Measurements from ENCODE around the gene GSDME.
"Not testable (repeated sequence)": the region's sequence is repeated elsewhere in the genome, so short reads cannot be mapped to it uniquely, and the experiment has no call there.

GSDME gene

DNA sequence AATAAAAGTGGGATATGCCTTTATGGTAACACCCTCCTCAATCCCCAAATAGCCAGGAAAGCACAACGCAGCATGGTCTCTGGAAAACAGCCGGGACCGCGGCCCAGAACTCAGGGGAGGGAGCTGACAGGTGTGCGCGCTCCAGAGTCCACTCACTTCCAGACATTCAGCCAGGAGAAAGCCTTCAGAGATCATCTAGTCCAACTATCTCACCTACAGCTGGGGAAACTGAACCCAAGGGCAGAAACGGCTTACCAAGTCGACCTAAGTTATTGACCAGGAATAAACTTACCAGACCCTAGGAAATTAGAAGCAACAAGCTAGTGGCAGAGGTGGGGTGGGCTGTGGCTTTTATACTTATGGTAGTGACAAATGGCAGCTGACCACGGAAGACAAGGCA lies 16.4 kb downstream of the GSDME start:
- DNase-seq, result no peak

DNA sequence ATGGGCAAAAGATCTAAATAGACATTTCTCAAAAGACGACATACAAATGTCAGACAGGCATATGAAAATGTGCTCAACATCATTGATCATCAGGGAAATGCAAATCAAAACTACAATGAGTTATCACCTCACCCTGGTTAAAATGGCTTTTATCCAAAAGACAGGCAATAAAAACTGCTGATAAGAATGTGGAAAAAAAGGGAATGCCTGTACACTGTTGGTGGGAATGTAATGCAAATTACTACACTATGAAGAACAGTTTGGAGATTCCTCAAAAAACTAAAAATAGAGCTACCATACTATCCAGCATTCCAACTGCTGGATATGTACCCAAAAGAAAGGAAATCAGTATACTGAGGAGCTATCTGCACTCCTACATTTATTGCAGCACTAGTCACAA lies 18.0 kb downstream of the GSDME start:
- DNase-seq, result no peak

DNA sequence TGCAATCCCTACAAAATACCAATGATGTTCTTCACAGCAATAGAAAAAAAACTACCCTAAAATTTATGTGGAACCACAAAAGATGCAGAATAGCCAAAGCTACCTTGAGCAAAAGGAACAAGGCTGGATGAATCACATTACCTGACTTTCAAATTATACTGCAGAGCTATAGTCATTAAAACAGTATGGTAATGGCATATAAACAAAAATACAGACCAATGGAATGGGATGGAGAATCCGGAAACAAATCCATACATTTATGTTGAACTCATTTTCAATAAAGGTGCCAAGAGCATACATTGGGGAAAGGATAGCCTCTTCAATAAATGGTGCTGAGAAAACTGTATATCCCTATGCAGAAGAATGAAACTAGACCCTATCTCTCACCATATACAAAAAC lies 18.7 kb downstream of the GSDME start:
- DNase-seq, result no peak

DNA sequence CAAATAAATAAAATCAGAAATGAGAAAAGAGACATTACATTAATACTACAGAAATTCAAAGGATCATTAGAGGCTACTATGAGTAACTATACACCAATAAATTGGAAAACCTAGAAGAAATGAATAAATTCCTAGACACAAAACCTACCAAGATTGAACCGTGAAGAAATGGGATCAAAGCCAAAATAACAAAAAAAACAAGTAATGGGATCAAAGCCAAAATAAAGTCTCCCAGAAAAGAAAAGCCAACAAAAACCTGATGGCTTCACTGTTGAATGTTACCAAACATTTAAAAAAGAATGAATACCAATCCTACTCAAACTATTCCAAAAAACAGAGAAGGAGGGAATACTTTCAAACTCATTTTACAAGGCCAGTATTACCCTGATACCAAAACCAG lies 20.0 kb downstream of the GSDME start:
- no peak for DNase-seq

DNA sequence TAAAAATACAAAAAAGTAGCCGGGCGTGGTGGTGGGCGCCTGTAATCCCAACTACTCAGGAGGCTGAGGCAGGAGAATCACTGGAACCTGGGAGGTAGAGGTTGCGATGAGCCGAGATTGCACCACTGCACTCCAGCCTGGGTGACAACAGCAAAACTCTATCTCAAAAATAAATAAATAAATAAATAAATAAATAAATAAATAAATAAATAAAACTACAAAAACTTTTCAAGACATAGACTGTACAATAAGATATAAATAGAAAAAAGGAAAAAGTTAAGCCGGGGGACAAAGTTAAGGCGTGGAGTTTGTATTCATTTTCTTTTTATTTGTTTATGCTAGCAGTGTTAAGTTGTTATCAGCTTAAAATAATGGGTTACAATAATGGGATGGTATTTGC lies 21.7 kb downstream of the GSDME start:
- DNase-seq, result not testable (repeated sequence)

DNA sequence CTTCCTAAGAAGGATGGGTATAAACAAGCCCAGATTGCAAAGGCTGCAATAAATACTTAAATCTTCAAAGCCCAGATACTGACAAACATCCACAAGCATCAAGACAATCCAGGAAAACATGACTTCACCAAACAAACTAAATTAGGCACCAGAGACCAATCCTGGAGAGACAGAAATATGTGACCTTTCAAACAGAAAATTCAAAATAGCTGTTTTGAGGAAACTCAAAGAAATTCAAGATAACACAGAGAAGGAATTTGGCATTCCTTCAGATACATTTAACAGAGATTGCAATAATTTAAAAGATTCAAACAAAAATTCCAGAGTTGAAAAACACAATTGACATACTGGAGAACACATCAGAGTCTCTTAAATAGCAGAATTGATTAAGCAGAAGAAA lies 23.0 kb downstream of the GSDME start:
- DNase-seq, result no peak

DNA sequence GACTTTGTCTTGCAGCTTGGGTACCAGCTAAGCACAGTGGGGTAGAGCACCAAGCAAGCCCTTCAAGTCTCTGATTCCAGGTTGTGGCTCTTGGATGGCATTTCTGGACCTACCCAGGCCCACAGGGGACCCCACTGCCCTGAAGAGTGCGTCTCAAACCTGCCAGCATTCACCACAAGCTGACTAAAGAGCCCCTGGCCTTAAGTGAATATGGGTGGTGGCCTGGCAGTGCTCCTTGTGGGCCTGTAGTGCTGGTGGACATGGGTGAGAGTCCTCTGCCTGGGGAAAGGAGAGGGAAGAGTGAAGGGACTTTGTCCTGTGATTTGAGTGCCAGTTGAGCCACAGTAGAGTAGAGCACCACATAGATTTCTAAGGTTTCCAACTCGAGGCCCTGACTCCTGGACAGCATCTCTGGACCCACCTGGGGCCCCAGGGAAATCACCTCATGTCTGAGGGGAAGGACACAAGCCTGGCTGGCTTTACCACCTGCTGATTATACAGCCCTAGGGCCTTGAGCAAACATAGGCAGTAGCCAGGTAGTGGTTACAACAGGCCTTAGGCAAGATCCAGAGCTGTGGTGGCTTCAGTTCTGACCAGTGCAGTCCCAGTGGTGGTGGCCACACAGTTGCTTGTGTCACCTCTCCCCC lies 23.7 kb downstream of the GSDME start:
- no peak for DNase-seq

DNA sequence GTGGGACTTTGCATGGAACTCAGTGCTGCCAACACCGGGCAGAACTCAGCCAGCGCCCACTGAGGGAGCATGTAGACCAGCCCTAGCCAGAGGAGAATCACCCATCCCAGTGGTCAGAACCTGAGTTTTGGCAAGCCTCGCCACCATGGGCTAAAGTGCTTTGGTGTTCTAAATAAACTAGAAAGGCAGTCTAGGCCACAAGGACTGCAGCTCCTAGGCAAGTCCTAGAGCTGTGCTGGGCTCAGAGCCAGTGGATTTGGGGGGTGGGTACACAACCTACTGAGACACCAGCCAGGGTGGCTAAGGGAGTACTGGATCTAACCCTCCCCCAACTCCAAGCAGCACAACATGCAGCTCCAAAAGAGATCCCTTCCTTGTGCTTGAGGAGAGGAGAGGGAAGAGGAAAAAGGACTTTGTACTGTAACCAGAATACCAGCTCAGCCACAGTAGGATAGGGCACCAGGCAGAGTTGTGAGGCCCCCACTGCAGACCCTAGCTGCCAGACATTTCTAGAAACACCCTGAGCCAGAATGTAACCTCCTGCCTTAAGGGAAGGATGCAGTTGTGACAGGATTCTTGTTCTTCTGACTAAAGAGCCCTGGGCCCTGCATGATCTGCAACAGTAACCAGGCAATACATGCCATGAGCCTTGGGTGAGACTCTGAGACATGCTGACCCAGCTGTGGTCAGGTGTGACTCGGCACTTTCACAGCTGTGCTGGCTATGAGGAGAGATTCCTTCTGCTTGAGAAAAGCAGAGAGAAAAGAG lies 24.4 kb downstream of the GSDME start:
- DNase-seq, result no peak

DNA sequence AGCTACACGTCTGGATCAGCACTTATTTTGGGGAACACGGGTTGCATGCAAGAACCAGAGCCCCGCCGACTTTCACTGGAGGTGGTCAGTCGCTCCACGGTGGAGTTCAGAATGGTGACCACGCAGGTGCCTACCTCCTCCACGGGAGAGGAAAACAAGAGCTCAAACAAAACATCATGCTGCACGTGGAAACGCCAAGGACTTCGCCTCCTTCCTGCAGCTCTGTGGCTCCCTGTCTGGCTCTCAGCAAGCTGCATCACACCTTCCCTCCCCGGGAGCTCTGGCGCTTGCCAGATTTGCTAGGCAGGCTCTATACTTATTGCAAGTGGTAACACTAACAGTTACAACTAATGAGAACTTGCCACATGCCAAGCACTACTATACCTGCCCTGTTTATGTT lies 26.0 kb downstream of the GSDME start:
- DNase-seq, result no peak

DNA sequence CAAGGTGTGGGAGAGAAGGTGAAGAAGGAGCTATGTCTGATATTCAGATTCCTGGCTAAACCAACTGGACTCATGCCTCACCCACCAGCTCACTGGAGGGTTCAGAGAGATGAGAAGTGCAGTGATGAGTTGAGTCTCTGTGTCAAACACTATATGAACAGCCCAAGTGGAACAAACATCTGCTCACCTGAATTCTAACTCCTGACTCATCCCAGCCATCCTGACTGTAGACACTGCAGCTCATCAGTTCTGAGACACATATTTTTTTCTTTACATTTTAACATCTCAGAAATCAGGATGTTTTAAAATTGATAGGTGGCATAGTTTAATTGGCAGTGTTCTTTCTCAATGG lies 27.3 kb downstream of the GSDME start:
- no peak for DNase-seq

DNA sequence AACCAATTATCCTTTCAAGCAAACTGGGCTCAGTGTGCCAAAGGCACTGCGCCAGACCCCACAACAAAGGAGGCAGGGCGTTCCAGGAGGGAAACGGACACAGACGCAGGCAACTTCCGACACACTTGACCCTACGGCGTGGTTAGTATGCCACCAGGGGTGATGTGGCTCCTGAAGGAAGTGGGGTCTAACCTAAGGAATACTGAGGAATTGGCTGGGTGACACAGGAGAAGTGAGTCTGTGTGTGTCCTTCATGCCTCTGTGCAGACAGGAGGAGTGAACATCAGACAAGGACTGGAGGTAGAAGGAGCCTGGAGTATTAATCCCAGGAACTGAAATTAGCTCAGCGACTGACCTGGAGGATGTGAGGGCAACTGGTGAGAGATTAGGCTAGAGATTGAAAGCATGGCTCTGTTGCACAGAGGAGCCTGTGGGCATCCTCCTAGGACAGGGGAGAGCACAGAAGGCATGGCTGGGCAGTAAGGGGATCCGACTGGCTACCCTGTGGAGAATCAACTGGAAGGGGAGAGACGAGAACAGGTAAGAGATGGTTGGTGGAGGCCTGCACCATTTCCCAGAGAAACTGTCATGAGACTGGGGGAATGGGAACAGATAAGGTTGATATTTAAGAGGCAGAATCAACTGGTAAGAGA lies 27.8 kb downstream of the GSDME start:
- DNase-seq, result no peak

DNA sequence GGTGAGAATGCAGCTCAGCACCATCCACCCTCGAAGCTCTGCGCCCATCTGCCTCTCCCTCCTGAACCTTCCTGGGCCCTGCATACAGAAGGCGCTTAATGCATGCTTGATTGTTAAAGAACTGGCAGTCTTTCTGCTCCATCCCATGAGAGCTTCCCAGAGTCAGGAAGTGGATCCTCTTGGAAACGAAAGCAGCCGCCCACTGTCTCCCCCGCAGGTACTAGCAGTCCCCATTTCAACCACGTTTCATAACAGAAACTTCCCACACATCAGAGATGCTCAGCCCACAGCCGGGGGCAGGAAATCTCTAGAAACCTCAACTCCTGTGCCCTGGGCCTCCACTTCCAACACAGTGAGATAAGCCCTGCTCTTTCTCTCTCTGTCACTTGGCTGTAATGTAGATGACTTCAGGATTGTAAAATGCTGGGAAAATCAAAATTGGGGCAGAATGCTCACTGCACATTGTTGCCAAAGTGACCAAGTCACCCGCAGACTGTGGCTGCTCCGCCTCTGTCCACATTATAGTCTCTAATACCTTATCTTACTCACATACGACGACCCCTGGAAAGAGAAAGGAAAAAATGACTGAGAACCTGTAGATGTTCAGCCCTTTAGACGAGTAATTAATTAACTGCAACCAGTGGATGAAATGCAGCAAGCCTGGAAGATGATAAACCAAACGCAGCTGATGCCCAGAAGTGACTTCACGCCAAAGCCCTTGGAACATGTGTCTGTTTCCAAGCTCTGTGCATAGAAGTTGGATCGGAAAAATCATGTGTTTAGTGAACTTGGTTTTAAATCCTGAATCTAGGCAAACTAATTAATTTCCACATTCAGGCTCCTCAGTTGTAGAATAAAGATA lies 28.5 kb downstream of the GSDME start:
- no peak for DNase-seq

DNA sequence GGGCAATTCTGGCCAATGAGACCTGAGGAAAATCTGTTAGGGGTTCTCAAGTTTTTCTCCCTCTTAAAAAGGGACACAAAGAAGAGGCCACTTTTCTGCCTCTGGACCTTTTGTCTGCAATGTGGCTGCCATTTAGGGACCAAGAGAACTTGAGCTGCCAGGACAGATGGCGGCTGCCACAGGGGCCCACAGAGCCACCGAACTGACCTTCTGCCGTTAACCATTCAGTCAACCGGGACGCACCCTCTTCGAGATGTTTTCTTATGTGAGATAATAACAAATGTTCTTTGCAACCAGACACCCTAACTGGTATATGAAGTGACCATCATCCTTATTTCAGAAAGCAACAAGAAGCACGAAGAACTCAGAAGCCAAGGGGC lies 29.2 kb downstream of the GSDME start:
- no peak for DNase-seq

DNA sequence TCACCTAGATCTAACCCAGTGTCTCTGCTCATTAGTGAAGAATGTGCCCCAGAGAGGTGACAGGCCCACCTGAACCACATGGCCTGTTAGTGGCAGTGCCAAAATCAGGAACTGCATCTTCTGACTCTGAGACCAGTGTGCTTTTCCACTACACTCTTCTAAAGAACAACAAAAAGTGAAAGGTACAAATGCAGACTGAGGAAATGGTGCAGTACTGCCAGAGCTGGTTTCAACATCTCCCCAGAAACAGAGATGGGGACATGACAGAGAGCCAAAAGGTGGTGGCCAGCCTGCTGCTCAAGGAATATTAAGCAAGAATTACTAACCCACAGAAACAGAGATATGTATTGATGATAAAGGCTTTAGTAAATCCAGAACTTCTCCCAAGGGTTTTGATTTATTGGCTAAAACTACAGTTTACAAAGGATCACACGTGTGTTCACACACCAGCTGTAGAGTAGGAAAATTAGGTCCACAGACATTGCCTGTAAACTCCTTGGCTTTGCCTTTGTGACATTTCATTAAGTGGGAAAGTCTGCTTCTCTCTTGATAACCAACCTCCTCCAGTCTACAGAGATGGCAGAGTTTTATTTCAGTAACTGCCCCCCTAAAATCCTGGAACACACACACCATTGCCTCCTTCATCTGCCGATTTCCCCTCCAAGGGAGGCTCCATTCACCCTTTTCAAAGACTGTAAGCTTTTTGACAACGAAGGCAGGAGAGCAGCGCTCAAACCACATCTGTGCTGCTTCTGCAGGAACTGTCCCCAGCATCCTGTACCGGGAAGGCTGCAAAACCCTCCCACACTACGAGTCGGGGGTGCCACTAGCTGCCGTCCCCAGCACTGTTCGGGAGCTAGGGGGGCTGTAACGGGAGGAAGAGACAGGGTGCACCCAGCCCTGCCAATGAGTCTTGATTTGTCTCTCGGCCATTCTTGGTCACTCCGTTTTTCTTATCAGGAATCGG lies 29.8 kb downstream of the GSDME start:
- no peak for DNase-seq

DNA sequence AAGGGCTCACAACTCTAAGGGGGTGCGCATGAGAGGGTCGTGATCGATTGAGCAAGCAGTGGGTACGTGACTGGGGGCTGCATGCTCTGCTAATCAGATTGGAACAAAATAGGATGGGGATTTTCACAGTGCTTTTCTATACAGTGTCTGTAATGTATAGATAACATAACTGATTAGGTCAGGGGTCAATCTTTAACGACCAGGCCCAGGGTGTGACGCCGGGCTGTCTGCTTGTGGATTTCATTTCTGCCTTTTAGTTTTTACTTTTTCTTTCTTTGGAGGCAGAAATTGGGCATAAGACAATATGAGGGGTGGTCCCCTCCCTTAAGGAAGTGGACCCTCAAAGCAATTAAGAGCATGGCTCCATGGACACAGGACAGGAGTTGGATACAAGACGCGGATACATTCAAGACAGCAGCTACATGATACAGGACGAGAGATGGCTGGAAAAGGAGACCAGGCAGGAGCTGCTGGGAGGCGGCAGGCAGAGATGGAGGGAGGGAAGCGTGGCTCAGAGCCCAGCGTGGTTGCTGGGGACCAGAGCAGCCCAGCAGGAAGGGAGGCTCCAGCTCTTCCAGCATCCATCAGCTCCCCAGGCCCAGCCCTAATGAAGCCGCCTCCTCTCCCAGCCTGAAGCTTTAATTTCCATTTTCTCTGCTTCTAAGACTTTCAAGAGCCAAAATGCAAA lies 31.6 kb downstream of the GSDME start:
- DNase-seq, result no peak

DNA sequence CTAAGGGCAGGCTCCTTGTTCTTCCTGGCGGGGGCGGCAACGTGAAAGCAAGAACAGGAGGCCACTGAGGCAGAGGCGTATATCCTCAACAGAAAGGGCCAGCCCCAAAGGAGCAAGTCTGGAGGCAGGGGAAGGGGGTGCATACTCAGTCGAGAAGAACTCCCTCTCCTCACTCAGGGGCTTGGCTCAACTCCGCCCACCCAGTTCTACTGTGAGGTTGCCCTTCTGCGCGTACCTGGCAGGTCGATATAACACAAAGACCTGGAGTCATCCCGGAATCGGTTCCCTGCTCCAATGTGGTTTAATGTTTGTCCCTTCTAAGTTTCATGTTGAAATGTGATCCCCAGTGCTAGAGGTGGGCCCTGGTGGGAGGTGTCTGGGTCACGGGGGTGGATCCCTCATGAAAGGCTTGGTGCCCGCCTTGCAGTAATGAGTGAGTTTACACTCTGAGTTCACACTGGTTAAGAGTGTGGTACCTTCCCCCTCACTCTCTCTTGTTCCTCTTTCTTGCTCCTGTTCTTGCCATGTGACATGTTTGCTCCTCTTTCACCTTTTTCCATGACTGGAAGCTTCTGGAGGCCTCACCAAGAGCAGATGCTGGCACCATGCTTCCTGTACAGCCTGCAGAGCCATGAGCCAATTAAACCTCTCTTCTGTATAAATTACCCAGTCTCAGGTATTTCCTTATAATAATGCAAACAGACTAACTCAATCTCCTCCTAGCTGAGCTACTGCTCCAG lies 32.6 kb downstream of the GSDME start:
- no peak for DNase-seq

DNA sequence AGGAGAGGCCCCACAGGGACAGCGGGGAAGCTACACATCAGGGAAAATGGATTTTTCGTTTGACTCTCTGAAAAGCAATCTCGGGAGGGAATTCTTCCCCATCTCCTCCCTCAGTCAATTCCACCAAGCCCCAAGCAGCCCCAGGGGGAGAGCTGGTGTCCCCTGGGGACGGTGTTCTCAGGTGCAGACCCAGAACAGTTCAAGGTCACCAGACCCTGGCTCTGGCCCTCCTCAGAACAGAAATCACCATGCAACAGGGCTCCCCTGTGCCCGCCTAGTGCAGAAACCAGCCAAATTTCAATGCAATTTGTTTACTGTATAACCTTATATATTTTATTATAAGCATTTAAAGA lies 34.1 kb downstream of the GSDME start:
- DNase-seq, result no peak

DNA sequence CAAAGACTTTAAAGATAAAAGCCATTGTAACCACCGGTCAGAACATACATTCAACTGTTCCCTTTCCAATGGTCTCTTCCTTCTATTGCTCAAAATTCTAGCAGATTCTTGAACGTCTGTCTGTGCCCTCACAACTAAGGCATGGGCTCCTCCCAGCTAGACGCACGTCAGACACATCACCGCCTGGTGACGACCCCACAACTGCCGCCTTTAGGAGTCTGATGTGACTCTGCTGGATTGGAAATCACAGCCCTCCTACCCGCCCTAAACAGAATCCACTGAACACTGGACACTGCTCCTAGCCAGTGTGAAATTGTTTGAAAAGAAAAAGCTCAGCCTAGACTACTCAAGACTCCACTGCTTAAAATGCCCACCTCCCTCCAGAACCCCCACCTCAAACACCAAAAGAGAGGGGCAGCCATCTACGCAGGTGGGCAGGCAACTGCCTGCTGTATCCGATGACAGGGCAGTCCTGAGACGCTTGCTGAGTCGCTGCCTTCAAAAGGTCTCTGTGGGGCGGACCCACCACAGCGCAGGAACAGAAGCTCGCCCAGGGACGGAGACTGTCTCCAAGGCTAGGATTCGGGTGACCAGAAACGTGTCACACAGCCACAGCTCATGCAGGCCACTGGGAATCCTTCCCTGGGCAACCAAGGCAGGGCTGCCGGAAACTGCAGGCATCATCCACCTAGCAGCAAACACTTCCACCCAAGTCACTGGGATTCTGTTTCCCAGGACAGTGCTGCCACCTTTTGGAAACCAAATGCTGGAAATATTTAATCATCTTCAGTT lies 34.7 kb downstream of the GSDME start:
- DNase-seq, result peak; percentile 24

DNA sequence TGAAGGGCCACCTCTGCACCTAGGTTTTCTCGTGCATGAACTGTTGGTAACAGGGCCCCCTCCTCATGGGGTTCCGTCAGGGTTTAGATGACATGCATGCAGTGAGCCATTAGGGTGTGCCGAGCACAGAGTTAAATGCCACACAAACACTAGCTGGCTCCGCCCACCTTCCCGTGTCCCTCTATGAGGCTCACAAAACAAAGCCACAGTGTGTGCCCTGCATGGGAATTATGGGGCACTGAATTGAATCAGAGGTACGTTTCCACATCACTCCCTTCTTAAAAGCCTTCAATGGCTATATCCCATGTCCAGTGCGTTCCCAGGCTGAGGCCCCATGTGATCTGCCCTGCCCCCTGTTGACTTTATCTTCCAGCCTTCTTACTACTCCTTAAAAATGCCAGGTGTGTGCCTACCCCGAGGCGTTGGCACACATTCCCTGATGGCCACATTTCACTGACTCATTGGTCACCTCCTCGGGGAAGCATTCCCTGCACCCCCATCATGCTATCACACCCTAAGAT lies 35.7 kb downstream of the GSDME start:
- DNase-seq, result no peak

DNA sequence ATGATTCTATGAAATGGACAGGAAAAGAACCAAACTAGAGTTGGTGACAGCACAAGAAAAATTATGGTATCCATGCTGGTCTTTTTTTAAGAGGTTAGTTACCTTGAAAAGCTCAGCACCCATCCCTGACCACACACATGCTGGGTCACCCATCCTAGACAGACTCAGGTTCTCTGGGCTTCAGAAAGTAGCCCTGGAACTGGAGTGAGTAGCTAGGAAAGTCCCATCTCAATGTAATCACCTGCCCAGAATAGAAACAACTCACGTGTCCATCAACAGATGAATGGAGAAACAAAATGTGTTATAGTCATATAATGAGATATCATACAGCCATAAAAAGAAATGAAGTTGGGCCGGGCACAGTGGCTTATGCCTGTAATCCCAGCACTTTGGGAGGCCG lies 37.0 kb downstream of the GSDME start:
- DNase-seq, result no peak

Data from NCI-H2171 treated with DMSO at 0.1 percent for 48 hours (cell line).